IMR-90 (cell line): ENCODE measurements around the gene CRYGC. TPM values are rescaled to one million over a fixed set of nuclear protein-coding genes. Genes with fewer than 3 reads are reported as not detected.
"Not testable (repeated sequence)": the region's sequence is repeated elsewhere in the genome, so short reads cannot be mapped to it uniquely, and the experiment has no call there.

Experiments used
- ATAC-seq: fragments of 200-7000 bp; cut with Tn5 transposase; 2 replicates; pipeline ENCODE4 v1.9.1; 2020; ENCODE audit warnings: low read depth, mild to moderate bottlenecking, moderate library complexity
- BruUV-seq: library from RNA; stranded (reverse); fragments of 400-500 nt; replicated peaks from 2 replicates; lab custom pipeline; 2021; lab: Mats Ljungman, UMichigan
- CTCF ChIA-PET: fragments of 300-600 bp; formaldehyde crosslinking; extraction: SDS; loops from one replicate; lab custom pipeline; 2021; ENCODE audit warnings: antibody characterized with exemption; lab: Yijun Ruan, JAX
- POLR2A ChIA-PET: fragments of 300-600 bp; sonication (Branson Sonifier 250); formaldehyde crosslinking; loops from one replicate; lab custom pipeline; 2022; ENCODE audit warnings: antibody characterized with exemption; ENCODE audit not compliant: unreplicated experiment; lab: Charles Lee
- DNase-seq: peaks from one replicate; pipeline ENCODE4 v3.0.0; 2013
- H2AFZ ChIP-seq: replicated peaks from 2 replicates; pipeline ENCODE3; 2013; ENCODE audit warnings: low read length, mild to moderate bottlenecking; ENCODE audit not compliant: poor library complexity
- H2AK5ac ChIP-seq: 2 replicates; pipeline ENCODE4 v1.6.1; 2013; ENCODE audit warnings: low read depth, low read length, inconsistent platforms
- H2AK9ac ChIP-seq: replicated peaks from 2 replicates; pipeline ENCODE3; 2013; ENCODE audit warnings: mild to moderate bottlenecking, low read depth, low read length, moderate library complexity; ENCODE audit not compliant: poor library complexity
- H2BK120ac ChIP-seq: 2 replicates; pipeline ENCODE4 v1.6.1; 2013; ENCODE audit warnings: low read depth, low read length, inconsistent platforms
- H2BK15ac ChIP-seq: 3 replicates; pipeline ENCODE4 v1.6.1; 2013; ENCODE audit warnings: low read depth, low read length, inconsistent platforms
- H2BK20ac ChIP-seq: 2 replicates; pipeline ENCODE4 v1.6.1; 2013; ENCODE audit warnings: low read depth, mild to moderate bottlenecking, inconsistent platforms, low read length, moderate library complexity
- H2BK5ac ChIP-seq: 2 replicates; pipeline ENCODE4 v1.6.1; 2013; ENCODE audit warnings: mild to moderate bottlenecking, low read depth, low read length, inconsistent platforms; ENCODE audit not compliant: poor library complexity, severe bottlenecking
- H3K14ac ChIP-seq: replicated peaks from 2 replicates; pipeline ENCODE4 v1.6.1; 2013; ENCODE audit warnings: low read depth, low read length, inconsistent platforms
- H3K18ac ChIP-seq: 2 replicates; pipeline ENCODE4 v1.6.1; 2013; ENCODE audit warnings: low read depth, low read length, control low read depth
- H3K23ac ChIP-seq: 2 replicates; pipeline ENCODE4 v1.6.1; 2013; ENCODE audit warnings: low read depth, low read length, inconsistent platforms
- H3K27ac ChIP-seq: 2 replicates; pipeline ENCODE4 v1.5.1; 2013; ENCODE audit warnings: mild to moderate bottlenecking, control low read depth, low read length; ENCODE audit not compliant: insufficient read depth
- H3K27me3 ChIP-seq: 2 replicates; pipeline ENCODE4 v1.6.1; 2013; ENCODE audit warnings: low read length; ENCODE audit not compliant: control insufficient read depth, insufficient read depth
- H3K36me3 ChIP-seq: 2 replicates; pipeline ENCODE4 v1.6.1; 2013; ENCODE audit warnings: low read length, mixed read lengths; ENCODE audit not compliant: control insufficient read depth, insufficient read depth
- H3K4ac ChIP-seq: 2 replicates; pipeline ENCODE4 v1.6.1; 2013; ENCODE audit warnings: low read depth, low read length, inconsistent platforms
- H3K4me1 ChIP-seq: 2 replicates; pipeline ENCODE4 v1.6.1; 2013; ENCODE audit warnings: low read length, mixed read lengths; ENCODE audit not compliant: control insufficient read depth, insufficient read depth
- H3K4me2 ChIP-seq: 2 replicates; pipeline ENCODE4 v1.6.1; 2013; ENCODE audit warnings: low read depth, mild to moderate bottlenecking, control low read depth, low read length, moderate library complexity
- H3K4me3 ChIP-seq: 2 replicates; pipeline ENCODE4 v1.5.1; 2013; ENCODE audit warnings: low read depth, mild to moderate bottlenecking, control low read depth, low read length, moderate library complexity; ENCODE audit not compliant: insufficient read depth
- H3K56ac ChIP-seq: 2 replicates; pipeline ENCODE4 v1.6.1; 2013; ENCODE audit warnings: low read length, inconsistent platforms; ENCODE audit not compliant: insufficient read depth; ENCODE audit errors: extremely low read depth
- H3K79me1 ChIP-seq, 2 experiments: 2 replicates each; pipeline ENCODE4 v1.6.1; 2013; ENCODE audit warnings: low read length in 2 of 2, inconsistent platforms in 1 of 2, low read depth in 1 of 2
- H3K9ac ChIP-seq: 2 replicates; pipeline ENCODE4 v1.6.1; 2013; ENCODE audit warnings: low read depth, low read length, control low read depth
- H3K9me1 ChIP-seq: 2 replicates; pipeline ENCODE4 v1.6.1; 2013; ENCODE audit warnings: low read length, inconsistent platforms; ENCODE audit not compliant: insufficient read depth
- H3K9me3 ChIP-seq: 2 replicates; pipeline ENCODE4 v1.6.1; 2013; ENCODE audit warnings: low read length; ENCODE audit not compliant: control insufficient read depth, insufficient read depth
- H4K20me1 ChIP-seq: 2 replicates; pipeline ENCODE4 v1.6.1; 2013; ENCODE audit warnings: low read length, inconsistent platforms; ENCODE audit not compliant: insufficient read depth
- H4K5ac ChIP-seq: 2 replicates; pipeline ENCODE4 v1.6.1; 2013; ENCODE audit warnings: mild to moderate bottlenecking, low read depth, low read length, control low read depth
- H4K8ac ChIP-seq, 2 experiments: 2 replicates each; pipeline ENCODE4 v1.6.1; 2013; ENCODE audit warnings: low read depth in 2 of 2, low read length in 2 of 2, control low read depth in 1 of 2, inconsistent platforms in 1 of 2
- H4K91ac ChIP-seq: 2 replicates; pipeline ENCODE4 v1.6.1; 2013; ENCODE audit warnings: low read depth, low read length, inconsistent platforms; ENCODE audit not compliant: insufficient read depth
- WGBS, 2 experiments: methylation state at CpG; one replicate each; pipeline versions ENCODE4 v1.1.5 to v1.1.7; 2013; ENCODE audit warnings: missing lambda C conversion rate in 2 of 2; ENCODE audit not compliant: insufficient read length in 1 of 2; ENCODE audit errors: extremely low coverage in 2 of 2; 5-methylcytosine and 5-hydroxymethylcytosine counted together
- dilution Hi-C: fragments of 300-500 bp; cut with HindIII; formaldehyde crosslinking; loops from one replicate; pipeline ENCODE4 v1.14.3; 2018; ENCODE audit warnings: low sequenced_read_pairs; ENCODE audit not compliant: unreplicated experiment
- in situ Hi-C: fragments of 300-500 bp; cut with MboI; formaldehyde crosslinking; loops from 3 replicates; pipeline ENCODE4 v1.14.3; 2019; ENCODE audit warnings: low sequenced_read_pairs, inconsistent platforms, mixed read lengths
- intact Hi-C: fragments of 100-400 bp; cut with micrococcal nuclease; formaldehyde crosslinking; loops from 2 replicates; pipeline ENCODE4 v1.10.0; 2022
- polyA plus RNA-seq, 3 experiments: library from polyadenylated mRNA; depleted of rRNA; stranded (reverse); fragments of >200 nt; gene quantifications; 2 replicates each; pipeline ENCODE4 v1.2.3, GENCODE V29; 2012; ENCODE audit warnings: low replicate concordance in 1 of 3
- total RNA-seq: library from RNA; depleted of rRNA; stranded (reverse); fragments of >200 nt; gene quantifications from 2 replicates; pipeline ENCODE4 v1.2.3, GENCODE V29; 2012

Gene CRYGC
- total and polyA plus RNA-seq, 2 of the 4 experiments (the other 2 are of a cell fraction), result not detected

- H2BK120ac ChIP-seq, H2AK9ac ChIP-seq, H3K36me3 ChIP-seq, CTCF ChIA-PET, H4K8ac ChIP-seq, H4K20me1 ChIP-seq, H2BK5ac ChIP-seq, H2AK5ac ChIP-seq, H3K27ac ChIP-seq, ATAC-seq, POLR2A ChIA-PET, H2BK15ac ChIP-seq, H4K91ac ChIP-seq, H2AFZ ChIP-seq, H3K23ac ChIP-seq, H3K4me3 ChIP-seq, in situ Hi-C loops, H3K18ac ChIP-seq, H3K56ac ChIP-seq, H3K9me3 ChIP-seq, H3K4me2 ChIP-seq, H4K5ac ChIP-seq, H3K4ac ChIP-seq, H3K4me1 ChIP-seq, intact Hi-C loops, H3K79me1 ChIP-seq, dilution Hi-C loops, H2BK20ac ChIP-seq, DNase-seq, H3K9ac ChIP-seq, BruUV-seq, H3K14ac ChIP-seq, H3K9me1 ChIP-seq: not testable (repeated sequence)
- peaks cover 17% of the 10 kb centered on the region for H3K27me3 ChIP-seq
- WGBS, 2 experiments, result 17% methylated on average over 17 of the region's 36 CpGs; no CpG with 5 or more reads in 1 of the 2 experiments
These were observed 17.3 kb downstream of the CRYGC start for GRCh38 chr2:208112273-208112745.
